ENCODE data around the gene PCP4.
"Not testable (repeated sequence)": the region's sequence is repeated elsewhere in the genome, so short reads cannot be mapped to it uniquely, and the experiment has no call there.

Gene PCP4

DNA sequence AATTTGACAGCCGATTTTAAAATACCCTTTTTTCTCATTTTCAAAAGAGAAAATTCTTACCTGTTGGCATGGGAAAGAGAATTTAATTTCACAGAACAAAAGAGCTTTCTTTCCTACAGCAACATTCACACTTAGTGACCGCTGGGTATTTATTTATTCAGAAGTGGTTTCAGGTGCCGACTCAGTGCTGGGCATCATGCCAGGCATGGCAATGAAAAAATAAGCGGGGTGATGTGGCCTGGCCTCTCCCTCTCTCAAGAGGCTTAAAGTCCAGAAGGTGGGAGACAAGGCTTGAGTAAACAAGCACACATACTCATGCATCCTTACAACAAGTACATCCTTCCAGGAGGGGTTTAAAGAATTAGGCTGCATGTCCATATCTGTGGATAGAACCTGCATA is 4.1 kb upstream of the PCP4 start:
- DNase-seq (ENCODE audit: low read depth in 3 of 3) = no peak

DNA sequence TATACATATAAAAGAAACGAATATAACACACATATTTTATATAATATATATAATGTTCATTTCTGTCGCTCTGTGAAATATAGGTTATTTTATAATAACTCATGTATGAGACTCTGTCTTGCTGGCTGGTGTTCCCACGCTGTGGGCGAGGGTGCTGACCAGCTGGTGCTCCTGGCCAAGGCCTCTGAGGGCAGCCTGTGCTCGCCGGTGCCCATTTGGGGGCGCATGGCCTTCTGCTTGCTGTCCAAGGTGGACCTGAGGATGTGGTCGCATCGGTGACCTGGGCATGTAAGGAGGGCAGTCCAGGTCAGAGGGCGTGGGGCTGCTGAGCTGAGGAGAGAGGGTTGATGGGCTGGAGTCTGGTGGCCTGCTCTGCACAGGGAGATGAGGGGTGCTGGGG is 1.1 kb upstream of the PCP4 start:
- no peak for DNase-seq (ENCODE audit: low read depth in 3 of 3)

DNA sequence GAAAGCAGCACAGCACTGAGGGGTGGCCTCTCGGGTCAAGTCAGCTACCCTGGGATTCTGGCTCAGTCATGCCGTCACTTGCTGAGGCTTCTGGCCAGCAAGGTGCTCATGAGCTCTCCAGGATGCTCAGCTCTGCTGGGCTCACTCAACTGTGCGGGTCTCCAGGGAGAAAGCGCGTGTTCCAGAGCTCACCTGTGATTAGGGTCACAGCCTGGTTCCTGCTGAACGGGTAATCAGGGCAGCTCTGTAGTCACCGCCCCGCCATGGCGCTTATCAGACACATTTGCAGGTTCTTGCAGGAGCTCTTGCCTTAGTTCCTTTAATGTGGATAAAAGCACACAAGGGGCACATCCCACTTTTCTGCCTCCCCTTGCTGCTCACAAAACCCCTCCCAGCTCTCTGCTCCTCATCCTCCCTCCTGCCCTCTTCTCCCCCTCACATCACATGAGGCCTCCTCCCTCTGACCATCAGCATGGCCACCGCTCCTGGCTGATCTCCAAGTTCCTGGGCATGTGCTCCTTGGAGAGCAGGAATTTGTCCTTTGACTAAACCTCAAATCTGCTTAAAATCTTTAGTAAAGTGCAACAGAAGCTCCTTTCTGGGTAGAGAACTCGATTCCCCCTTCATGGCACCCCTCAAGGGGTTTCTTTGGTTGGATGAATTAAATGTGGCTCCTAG is 2.0 kb downstream of the PCP4 start:
- no peak for DNase-seq (ENCODE audit: low read depth in 3 of 3)

DNA sequence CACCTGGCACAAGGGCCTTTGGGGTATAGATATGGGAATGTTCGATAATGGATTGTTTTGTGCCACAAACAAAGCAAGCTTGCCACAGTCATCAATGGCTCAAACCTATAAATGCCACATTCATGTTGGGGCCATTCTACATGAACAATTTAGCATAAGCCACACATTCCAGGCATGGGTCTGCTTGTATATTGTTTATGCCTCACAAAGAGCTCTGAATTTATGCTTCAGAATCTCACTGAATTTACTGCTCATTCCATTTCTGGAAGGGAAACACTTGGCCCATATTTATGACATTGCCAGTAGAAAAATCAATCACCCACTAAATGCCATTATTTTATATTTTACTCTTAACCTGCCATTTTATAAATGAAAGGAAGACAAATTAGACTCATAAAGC is 6.4 kb downstream of the PCP4 start:
- no peak for DNase-seq (ENCODE audit: low read depth in 3 of 3)

DNA sequence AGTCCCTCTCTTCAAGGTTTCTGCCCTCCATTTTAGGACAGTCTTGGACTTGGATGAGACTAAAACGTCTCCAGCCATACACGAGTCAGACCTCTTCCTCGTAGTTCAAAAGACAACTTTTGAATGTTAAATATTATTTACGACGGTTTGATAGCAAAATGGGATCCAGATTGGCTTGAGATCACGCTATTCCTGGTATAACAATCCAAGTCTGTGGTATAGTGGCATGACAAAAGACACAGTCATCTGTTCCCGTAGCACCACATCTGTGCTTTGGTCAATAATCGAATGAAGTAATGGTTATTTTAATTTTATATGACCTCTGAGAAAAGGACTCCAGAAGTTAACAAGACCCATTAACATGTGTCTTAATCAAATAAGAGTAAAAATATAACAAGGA is 7.0 kb downstream of the PCP4 start:
- DNase-seq (ENCODE audit: low read depth in 3 of 3) = no peak

DNA sequence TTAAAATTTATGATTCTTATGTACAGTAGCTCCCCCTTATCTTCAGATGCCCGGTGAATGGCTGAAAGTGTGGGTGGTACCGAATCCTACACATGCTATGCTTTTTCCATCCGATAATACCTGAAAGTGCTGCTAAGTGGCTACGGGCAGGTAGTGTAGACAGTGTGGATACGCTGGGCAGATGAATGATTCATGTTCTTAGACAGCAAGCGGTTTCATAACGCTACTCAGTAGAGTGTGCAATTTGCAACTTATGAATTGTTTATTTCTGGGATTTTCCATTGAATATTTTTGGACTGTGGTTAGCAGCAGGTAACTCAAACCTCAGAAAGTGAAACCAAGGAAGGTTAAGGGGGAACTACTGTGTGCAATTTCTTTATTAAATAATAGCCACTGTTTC is 7.5 kb downstream of the PCP4 start:
- no peak for DNase-seq (ENCODE audit: low read depth in 3 of 3)

DNA sequence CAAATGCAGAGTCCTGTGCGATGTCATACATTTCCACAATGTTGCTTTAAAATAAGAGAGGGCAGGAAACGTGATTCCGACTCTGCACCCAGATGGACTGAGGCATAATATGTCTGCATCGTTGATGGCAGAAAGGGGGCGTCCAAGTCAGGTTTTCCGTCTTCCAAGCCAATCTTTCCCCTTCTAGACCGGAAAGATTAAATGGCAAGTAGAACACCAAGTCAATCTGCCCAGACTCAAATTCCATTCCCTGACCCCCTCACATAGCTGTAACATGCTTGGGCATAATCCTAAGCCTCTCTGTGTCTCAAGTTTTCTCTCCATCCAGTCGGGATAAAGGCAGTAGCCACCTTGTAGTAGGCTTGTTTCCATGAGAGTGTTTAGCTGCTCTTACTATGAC is 14.4 kb downstream of the PCP4 start:
- no peak for DNase-seq (ENCODE audit: low read depth in 3 of 3)

DNA sequence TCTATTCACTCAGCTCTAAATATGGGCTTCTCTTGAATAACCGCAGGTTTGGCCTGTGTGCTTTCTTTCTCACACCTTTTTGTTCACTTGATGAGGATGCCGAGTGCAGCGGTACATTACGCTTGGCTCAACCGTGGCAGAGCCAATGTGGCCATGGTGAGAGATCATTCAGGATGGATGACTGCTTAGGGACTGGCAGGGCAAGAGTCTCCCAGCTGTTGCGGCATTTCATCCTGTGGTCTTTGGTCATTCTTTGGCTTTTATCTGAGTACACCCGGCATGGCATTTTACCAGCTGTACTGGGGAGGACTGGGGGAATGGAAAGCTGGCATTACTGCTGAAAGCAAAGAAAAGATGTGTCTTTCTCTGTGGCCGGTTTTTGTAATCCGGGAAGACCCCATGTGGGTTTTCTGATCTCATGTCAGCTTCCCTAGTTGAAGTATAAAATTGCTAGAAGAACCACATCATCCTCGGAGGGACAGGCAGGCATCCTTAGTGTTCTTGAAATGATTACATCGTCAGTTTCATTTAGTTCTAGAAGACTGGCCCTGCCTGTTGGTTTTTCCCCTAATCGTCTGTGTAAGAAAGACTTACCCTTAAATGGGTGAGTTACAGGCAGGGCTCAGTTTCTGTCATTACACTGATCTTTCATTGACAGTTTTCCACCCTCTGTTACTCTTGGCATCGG is 15.1 kb downstream of the PCP4 start:
- no peak for DNase-seq (ENCODE audit: low read depth in 3 of 3)

DNA sequence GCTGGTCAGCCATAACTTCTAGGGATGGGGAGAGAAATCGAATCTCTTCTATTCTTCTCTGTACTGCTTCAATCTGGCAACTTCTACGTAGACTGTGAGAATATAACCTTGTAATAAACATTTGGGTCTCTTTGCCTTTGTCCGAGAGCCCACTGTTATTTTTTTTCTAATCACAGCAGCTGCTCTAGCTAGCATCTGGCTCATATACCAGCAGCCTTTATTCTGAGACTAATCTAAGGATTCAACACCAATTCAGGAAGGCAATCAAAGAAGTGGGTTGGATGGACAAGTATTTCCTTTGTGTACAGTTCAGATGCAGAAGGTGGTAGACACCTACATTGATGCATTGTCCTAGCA is 15.6 kb downstream of the PCP4 start:
- no peak for DNase-seq (ENCODE audit: low read depth in 3 of 3)

DNA sequence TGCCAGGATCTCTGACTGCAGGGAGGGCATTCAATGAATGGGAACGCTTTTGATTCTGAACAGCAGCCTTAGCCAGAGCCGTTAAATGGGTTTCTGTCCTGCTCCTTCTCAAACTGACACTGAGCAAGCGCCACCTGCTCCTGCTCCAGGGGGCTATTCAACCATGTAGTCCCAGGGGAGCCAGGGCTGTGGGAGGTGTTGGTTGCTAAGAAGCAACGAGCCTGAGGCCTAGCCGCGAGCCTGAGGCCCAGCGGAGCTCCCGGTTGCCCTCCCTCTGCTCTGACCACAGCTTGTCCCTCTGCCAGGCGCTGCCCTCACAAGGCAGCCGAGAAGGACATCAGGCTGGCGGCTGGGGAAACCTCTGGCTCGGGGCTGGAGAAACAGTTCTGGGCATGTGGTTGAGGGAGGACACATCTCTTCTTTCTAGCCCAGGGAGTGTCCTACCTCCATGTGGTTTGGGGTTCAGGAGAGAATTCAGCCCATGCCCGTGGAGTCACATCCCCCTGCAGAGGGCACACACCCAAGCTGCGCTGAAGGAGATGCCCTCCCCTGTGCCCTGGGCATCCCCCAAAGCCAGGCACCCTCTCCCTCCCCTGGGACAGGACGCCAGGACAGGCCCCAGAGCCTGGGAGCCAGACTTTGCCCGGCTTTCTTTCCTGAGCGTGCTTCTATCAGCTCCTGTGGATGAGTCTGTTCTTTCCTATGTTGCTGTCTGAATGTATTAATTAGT is 18.0 kb downstream of the PCP4 start:
- DNase-seq (ENCODE audit: low read depth in 3 of 3) = no peak

DNA sequence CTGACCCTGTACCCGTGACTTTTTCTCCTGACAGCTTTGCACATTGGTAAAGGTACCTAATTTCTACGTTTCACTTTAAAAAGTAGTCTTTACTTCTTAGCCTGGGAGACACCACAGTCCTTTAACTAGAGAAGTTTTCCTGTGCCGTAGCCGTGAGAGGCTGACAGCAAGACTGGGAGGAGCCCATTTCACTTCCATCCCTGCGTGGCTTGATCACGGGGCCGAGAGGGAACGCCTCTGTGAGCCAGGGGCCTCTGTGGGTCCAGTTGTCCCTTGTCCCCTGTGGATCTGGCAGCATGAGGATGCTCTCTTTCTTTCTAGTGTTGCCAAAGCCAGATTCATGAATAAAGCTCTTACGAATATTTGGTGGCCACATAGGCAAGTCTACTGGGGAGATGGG is 21.6 kb downstream of the PCP4 start:
- DNase-seq (ENCODE audit: low read depth in 3 of 3) = no peak

DNA sequence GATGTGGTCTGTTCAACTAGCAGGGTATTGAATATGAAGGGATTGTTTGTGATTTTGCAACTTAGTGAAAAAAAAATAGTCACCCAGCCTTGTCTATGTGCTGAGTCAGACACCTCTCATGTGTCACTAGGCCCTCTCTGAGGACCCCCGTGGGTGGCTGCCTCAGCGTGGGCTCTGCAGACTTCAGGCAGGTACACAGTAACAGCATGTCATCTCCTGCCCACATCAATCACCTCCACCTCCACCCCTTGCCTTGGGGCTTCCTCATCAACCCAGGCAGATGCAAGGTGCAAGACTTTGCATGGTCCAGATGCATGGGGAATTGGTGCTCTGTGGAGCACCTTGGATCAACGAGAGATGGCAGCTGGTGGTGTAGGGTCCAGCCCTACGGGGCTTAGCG is 23.9 kb downstream of the PCP4 start:
- no peak for DNase-seq (ENCODE audit: low read depth in 3 of 3)

DNA sequence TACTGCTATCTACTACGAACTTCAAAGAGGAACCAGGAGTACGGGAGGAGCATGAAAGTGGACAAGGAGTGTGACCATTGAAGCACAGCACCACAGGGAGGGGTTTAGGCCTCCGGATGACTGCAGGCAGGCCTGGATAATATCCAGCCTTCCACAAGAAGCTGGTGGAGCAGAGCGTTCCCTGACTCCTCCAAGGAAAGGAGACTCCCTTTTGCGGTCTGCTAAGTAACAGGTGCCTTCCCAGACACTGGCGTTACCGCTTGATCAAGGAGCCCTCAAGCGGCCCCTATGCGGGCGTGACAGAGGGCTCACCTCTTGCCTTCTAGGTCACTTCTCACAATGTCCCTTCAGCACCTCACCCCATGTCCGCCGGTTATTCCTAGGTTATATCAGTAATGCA is 24.6 kb downstream of the PCP4 start:
- DNase-seq (ENCODE audit: low read depth in 3 of 3) = not testable (repeated sequence)

DNA sequence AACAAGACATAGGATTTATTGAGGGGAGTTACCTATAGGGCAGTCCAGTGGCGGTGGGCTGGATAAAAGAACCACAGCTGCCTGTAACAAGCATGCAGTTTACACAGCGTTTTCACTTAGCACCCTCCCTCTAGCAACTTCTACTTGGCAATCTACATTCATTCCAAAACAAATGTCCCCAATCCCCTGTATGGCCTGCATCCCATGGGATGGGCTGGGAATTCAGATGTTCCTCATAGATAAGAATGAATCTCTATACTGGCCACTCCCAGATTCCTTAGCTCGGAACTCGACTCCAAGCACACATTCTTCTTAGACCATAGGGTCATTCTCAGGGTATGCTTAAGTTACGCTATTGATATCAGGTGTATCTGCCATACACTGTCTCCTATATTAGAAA is 33.3 kb downstream of the PCP4 start:
- no peak for DNase-seq (ENCODE audit: low read depth in 3 of 3)

DNA sequence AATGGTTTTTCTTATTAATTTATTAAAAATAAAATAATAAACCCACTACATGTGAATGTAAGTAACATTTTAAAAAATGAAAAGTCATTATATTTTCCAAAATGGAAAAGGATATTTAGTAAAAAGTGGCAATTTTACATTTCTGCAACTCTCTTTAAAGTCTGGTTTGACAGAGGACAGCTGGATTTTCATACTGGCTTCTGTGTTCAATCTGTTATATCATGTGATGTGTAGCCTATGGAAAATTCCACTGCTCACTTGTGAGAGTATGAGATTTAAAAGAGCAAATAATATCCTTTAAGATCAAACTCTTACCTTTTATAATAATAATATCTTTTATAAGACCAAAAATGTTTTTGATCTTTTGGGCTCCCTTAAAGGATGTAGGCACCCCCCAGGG is 33.7 kb downstream of the PCP4 start:
- DNase-seq (ENCODE audit: low read depth in 3 of 3) = no peak

DNA sequence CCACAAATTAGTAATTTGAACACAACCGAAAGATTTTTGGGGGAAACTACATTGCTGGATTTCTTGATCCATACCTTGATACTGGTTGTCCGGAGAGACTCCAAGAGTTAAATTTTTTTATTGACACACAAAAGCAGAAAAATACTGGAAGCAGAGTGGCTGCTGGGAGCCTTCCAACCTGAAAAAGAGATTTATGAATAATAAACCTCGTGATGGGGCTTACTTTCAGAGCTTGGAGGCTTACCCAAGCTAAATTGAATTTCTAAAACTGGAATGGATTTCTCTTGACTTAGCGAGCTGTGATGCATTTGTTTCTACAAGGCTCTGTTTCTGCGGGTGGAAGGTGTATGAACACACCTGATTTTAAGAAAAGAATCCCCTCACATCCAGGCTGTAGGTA is 35.7 kb downstream of the PCP4 start:
- DNase-seq (ENCODE audit: low read depth in 3 of 3) = no peak

DNA sequence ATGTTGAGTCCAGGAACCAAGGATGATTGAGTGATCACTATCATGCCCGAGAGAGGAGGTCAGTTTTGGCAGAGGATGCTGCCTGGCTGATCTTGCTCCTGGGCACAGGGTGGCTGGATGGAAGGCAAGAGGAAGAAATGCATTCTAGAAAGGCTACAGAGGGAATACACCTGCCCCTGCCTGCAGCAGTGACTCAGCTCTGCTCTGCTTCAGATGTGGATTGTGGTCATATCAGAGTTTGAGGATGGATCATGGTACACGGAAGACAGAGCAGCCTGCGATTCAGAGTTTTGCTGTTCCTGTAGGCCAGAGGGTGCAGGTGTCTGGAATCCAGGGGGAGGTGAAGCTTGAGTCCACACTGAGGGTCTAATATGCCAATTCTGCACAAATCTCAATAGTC is 37.2 kb downstream of the PCP4 start:
- no peak for DNase-seq (ENCODE audit: low read depth in 3 of 3)

DNA sequence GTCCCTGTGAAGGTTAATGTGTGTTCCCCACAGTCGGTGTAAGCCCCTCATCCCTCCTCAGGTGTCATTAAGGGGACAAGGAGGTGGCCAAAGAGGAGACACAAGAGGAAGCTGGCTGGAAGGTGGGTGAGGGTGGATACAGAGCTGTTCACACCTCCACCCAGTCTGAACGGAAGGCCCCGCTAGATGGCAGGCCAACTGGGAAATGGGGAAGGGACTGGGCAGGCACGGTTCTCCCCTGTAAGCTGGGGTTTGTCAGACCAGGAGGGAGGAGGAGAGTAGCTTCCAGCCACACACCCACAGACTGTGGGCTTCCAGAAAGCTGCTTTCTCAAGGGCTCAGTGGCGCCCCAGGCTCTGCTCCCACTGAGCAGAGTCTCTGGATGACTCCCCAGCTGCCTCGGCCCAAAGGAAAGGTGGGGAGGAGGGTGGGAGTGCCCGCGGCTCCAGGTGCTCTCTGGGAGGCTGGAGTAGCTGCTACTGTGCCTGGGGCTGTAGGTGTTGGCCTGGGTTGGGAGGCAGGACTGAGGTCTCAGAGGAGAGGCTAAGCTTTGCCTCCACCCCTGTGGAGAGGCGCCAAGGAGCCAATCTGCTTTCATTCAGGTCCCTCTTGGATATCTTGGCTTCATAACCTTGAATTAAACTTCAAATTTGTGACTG is 41.2 kb downstream of the PCP4 start:
- no peak for DNase-seq (ENCODE audit: low read depth in 3 of 3)

DNA sequence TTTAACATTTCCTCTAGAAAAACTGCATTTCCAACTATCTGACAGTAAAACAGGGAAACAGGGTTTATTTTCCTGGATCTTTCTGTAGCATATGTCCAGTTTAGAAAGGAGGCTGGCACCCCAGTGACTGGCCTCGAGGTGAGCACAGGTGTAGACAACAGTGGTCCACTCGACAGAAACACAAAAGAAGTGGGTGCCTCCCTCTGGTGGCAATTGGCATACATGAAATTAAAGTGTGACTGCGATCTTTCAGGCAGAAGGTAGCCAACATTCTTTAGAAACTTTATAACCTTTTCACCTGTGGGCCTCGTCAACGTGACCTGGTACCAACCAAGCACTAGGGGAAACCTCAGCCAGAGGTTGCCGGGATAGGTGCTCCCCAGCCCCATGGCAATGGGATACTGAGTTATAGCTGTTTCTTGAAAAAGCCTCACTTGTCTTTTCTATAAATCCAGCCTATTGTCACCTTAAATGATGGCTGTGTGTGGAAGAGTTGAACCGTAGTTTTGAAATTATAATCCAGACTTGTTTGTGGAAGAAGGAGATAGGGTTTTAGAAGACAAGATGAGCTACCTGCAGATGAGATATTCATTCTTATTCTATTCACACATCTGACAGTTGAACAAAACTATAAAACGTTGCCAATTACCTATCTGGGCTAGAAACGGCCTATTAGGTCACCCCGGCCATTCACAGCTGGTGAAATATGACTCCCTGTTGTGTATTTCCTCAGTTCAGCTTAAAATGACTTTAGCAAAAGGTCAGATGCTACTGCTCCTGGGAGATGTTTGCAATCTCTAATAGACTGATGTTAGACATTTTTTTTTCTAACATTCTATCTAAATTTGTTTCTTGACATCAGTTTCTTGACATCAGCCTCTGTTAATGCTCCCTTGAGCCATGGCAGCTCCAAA is 44.3 kb downstream of the PCP4 start:
- no peak for DNase-seq (ENCODE audit: low read depth in 3 of 3)

DNA sequence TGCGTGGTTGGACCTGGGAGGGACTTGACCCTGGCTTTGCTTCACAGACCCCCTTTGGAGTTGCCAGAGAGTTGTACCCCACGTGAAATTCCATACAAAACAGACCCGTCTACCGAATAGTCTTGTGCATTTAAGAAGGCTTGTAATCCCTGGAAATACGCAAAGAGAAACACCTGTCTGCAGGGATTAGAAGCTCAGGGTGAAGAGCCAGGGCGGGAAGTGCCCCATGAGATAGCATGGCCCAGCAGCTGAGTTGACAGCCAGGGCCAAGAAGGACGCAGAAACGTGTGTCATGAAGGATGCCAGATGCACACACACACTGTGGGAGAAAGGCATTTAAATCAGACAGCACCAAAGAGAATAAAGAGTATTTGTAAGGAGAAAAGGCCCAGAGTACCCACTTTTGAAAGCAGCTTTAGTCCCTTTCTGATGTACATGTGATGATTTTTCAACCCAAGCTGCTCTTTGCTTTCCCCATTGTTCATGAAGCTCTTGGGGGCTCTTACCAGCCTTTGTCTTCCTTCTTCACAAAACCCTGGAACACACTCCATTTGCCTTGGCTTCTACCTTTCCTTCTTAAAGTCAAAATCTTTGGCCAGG is 46.6 kb downstream of the PCP4 start:
- no peak for DNase-seq (ENCODE audit: low read depth in 3 of 3)

DNA sequence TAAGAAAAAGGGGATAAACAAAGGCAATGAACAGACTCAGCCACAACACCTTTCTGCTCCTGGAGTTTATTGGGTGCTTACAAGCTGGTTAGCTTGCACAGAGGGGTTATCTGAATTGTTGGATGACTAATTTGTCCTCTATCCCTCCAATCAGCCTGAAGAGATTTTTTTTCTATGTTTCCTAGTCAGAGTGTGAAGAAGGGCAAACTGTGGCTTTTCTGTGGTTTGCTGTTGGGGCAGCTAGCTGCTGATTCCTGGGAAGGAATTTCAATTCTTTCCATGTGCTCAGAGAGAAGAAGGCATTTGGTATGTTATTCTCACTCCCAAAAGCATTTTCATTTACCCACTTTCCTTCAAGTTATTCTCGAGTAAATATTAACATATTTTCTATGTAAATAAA is 48.6 kb downstream of the PCP4 start:
- DNase-seq (ENCODE audit: low read depth in 3 of 3) = no peak

Data from stimulated activated CD4-positive, alpha-beta T cell treated with anti-CD3 and anti-CD28 coated beads, TNF-alpha, amount 100 ng/mL, for 24 hours (primary cell).